HCT116 (cell line): ENCODE results near the gene TAAR5. TPM values are rescaled to one million over a fixed set of nuclear protein-coding genes. Genes with fewer than 3 reads are reported as not detected.

Source experiments
- ATAC-seq: fragments of 200-7000 bp; cut with Tn5 transposase; 2 replicates; pipeline ENCODE4 v1.9.1; 2020; ENCODE audit warnings: mild to moderate bottlenecking, moderate library complexity
- BruUV-seq: library from RNA; stranded (reverse); fragments of 400-500 nt; replicated peaks from 2 replicates; lab custom pipeline; 2021; lab: Mats Ljungman, UMichigan
- CTCF ChIA-PET: fragments of 300-600 bp; sonication (Branson Sonifier 250); formaldehyde crosslinking; loops from one replicate; lab custom pipeline; 2021; ENCODE audit warnings: antibody characterized with exemption; lab: Charles Lee
- POLR2A ChIA-PET: fragments of 300-600, 350-600 bp; sonication (Branson Sonifier 250); formaldehyde crosslinking; loops from one replicate; lab custom pipeline; 2021; ENCODE audit warnings: antibody characterized with exemption; lab: Charles Lee
- RAD21 ChIA-PET, 2 experiments: fragments of 300-600 bp; sonication (Branson Sonifier 250); formaldehyde crosslinking; loops; one replicate each; lab custom pipeline; 2023; ENCODE audit warnings: low total read pairs in 2 of 2; ENCODE audit not compliant: uncharacterized antibody in 2 of 2, unreplicated experiment in 2 of 2, low non-redundant PET in 1 of 2; lab: Charles Lee
- DNase-seq: peaks from one replicate; pipeline ENCODE4 v3.0.0-alpha.2; 2010; ENCODE audit warnings: low read depth, low spot score
- H2AFZ ChIP-seq: fragments of 200-600 bp; shearing (Covaris generic), sonication (generic); 2 replicates; pipeline ENCODE4 v1.6.1; 2017; ENCODE audit warnings: low read depth, mixed run types, mixed read lengths, antibody characterized with exemption, low read length; ENCODE audit not compliant: poor library complexity, severe bottlenecking
- H3K27ac ChIP-seq: 2 replicates; pipeline ENCODE4 v1.5.1; 2012; ENCODE audit warnings: low read depth, low read length
- H3K27me3 ChIP-seq: fragments of 200-600 bp; sonication (generic); 2 replicates; pipeline ENCODE4 v1.6.1; 2016; ENCODE audit warnings: mixed run types, low read length, mixed read lengths; ENCODE audit not compliant: insufficient read depth
- H3K36me3 ChIP-seq, 2 experiments: fragments of 200-500 bp in 1 of 2; fragments of 200-600 bp in 1 of 2; sonication (Bioruptor generic) in 1 of 2; sonication (generic) in 1 of 2; 2 replicates each; pipeline versions ENCODE4 v1.5.1 to v1.6.1; 2014 to 2016; ENCODE audit warnings: low read length in 2 of 2, inconsistent platforms in 1 of 2, mixed read lengths in 1 of 2, mixed run types in 1 of 2; ENCODE audit not compliant: insufficient read depth in 2 of 2, control insufficient read depth in 1 of 2
- H3K4me1 ChIP-seq, 2 experiments: fragments of 200-600 bp in 1 of 2; sonication (generic) in 1 of 2; 2 replicates each; pipeline versions ENCODE4 v1.5.1 to v1.6.1; 2012 to 2017; ENCODE audit warnings: low read length in 2 of 2, inconsistent platforms in 1 of 2, mild to moderate bottlenecking in 1 of 2, mixed read lengths in 1 of 2, mixed run types in 1 of 2, moderate library complexity in 1 of 2; ENCODE audit not compliant: insufficient read depth in 2 of 2, control insufficient read depth in 1 of 2
- H3K4me2 ChIP-seq: fragments of 200-600 bp; sonication (generic); 2 replicates; pipeline ENCODE4 v1.6.1; 2017; ENCODE audit warnings: mixed run types, low read length, mixed read lengths
- H3K4me3 ChIP-seq, 2 experiments: fragments of 200-600 bp in 1 of 2; sonication (generic) in 1 of 2; replicated peaks in 1 of 2; 2 replicates each; pipeline ENCODE4 v1.5.1; 2011 to 2016; ENCODE audit warnings: low read length in 2 of 2, control low read depth in 1 of 2, low read depth in 1 of 2, mild to moderate bottlenecking in 1 of 2, mixed read lengths in 1 of 2, mixed run types in 1 of 2
- H3K79me2 ChIP-seq: fragments of 200-600 bp; sonication (generic); 2 replicates; pipeline ENCODE4 v1.6.1; 2017; ENCODE audit warnings: mild to moderate bottlenecking, mixed run types, low read length, moderate library complexity, mixed read lengths; ENCODE audit not compliant: insufficient read depth
- H3K9ac ChIP-seq: fragments of 200-600 bp; sonication (generic); 2 replicates; pipeline ENCODE4 v1.6.1; 2016; ENCODE audit warnings: low read length, mixed read lengths
- H3K9me2 ChIP-seq: fragments of 200-600 bp; sonication (generic), shearing (Covaris generic); 2 replicates; pipeline ENCODE4 v1.6.1; 2017; ENCODE audit warnings: mixed run types, mild to moderate bottlenecking, moderate library complexity; ENCODE audit not compliant: insufficient read depth
- H3K9me3 ChIP-seq, 2 experiments: fragments of 200-500 bp in 1 of 2; fragments of 200-600 bp in 1 of 2; sonication (Bioruptor generic) in 1 of 2; sonication (generic) in 1 of 2; 2 replicates each; pipeline ENCODE4 v1.6.1; 2014 to 2017; ENCODE audit warnings: low read length in 2 of 2, mixed read lengths in 2 of 2, inconsistent platforms in 1 of 2, low read depth in 1 of 2, mild to moderate bottlenecking in 1 of 2, mixed run types in 1 of 2, moderate library complexity in 1 of 2; ENCODE audit not compliant: control insufficient read depth in 1 of 2, insufficient read depth in 1 of 2
- H4K20me1 ChIP-seq: fragments of 200-600 bp; sonication (generic), shearing (Covaris generic); 2 replicates; pipeline ENCODE4 v1.6.1; 2017; ENCODE audit warnings: mixed run types, mild to moderate bottlenecking, moderate library complexity; ENCODE audit not compliant: insufficient read depth
- CBX3 ChIP-seq: IDR thresholded peaks from 2 replicates; pipeline ENCODE4 v1.6.1; 2012; ENCODE audit warnings: low read depth
- CEBPB ChIP-seq: IDR thresholded peaks from 2 replicates; pipeline ENCODE4 v1.6.1; 2012; ENCODE audit warnings: low read depth
- EGR1 ChIP-seq: IDR thresholded peaks from 2 replicates; pipeline ENCODE4 v1.6.1; 2012; ENCODE audit warnings: low read depth
- ELF1 ChIP-seq: IDR thresholded peaks from 2 replicates; pipeline ENCODE4 v1.6.1; 2012; ENCODE audit warnings: low read depth, borderline replicate concordance
- EZH2phosphoT487 ChIP-seq: fragments of 200-600 bp; IDR thresholded peaks from 2 replicates; pipeline ENCODE4 v1.6.1; 2018; ENCODE audit warnings: antibody characterized with exemption, borderline replicate concordance
- POLR2A ChIP-seq: IDR thresholded peaks from 2 replicates; pipeline ENCODE4 v1.7.0; 2011; ENCODE audit warnings: borderline replicate concordance; ENCODE audit not compliant: insufficient read depth, insufficient read length; ENCODE audit errors: extremely low read depth
- POLR2AphosphoS5 ChIP-seq: IDR thresholded peaks from 2 replicates; pipeline ENCODE4 v1.6.1; 2011; ENCODE audit warnings: mild to moderate bottlenecking, low read depth, low read length, moderate library complexity
- RAD21 ChIP-seq: IDR thresholded peaks from 2 replicates; pipeline ENCODE4 v1.6.1; 2012; ENCODE audit warnings: low read depth, mild to moderate bottlenecking
- SRF ChIP-seq: IDR thresholded peaks from 2 replicates; pipeline ENCODE4 v1.6.1; 2012; ENCODE audit warnings: low read depth
- TCF7L2 ChIP-seq: IDR thresholded peaks from 2 replicates; pipeline ENCODE4 v1.7.0; 2011; ENCODE audit warnings: borderline replicate concordance, inconsistent platforms; ENCODE audit not compliant: insufficient read depth, insufficient read length; ENCODE audit errors: extremely low read depth
- ZFX ChIP-seq: fragments of 450-650 bp; IDR thresholded peaks from 2 replicates; pipeline ENCODE4 v1.6.1; 2017
- intact Hi-C: fragments of 100-400 bp; cut with micrococcal nuclease; formaldehyde crosslinking; loops from 2 replicates; pipeline ENCODE4 v1.10.0; 2022
- total RNA-seq: library from RNA; stranded (reverse); gene quantifications from one replicate; pipeline ENCODE4 v1.2.1, GENCODE V29; 2021; ENCODE audit not compliant: unreplicated experiment
- TF ChIP-seq, protein P1 (sequence below): IDR thresholded peaks from 2 replicates; pipeline ENCODE4 v1.6.1; 2011; ENCODE audit warnings: mild to moderate bottlenecking, low read length, moderate library complexity; ENCODE audit not compliant: insufficient replicate concordance; ENCODE audit errors: extremely low read depth
- TF ChIP-seq, protein P2 (sequence below): IDR thresholded peaks from 2 replicates; pipeline ENCODE4 v1.6.1; 2012; ENCODE audit warnings: low read depth

Gene TAAR5
- total RNA-seq, 1 experiment from 2014 or later = not detected

DNA sequence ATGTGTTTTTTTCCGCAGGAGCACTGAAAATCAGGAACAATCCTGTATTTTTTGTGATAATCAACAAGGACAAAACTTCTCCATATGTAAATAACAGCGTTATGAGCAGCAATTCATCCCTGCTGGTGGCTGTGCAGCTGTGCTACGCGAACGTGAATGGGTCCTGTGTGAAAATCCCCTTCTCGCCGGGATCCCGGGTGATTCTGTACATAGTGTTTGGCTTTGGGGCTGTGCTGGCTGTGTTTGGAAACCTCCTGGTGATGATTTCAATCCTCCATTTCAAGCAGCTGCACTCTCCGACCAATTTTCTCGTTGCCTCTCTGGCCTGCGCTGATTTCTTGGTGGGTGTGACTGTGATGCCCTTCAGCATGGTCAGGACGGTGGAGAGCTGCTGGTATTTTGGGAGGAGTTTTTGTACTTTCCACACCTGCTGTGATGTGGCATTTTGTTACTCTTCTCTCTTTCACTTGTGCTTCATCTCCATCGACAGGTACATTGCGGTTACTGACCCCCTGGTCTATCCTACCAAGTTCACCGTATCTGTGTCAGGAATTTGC lies 19.2 kb downstream of the TAAR5 start, which contains the start of gene TAAR6:
Gene TAAR6, plus strand, starts transcription at position 102 of the 557 bp plus-strand sequence. Its CDS starts 0 bp downstream, at position 102.
- Histone ChIP-seq H3K79me2 (no peaks in the 10 kb centered on the region), H3K9ac (no peak within 1 kb of the TSS), H3K36me3 (no peaks in the 10 kb centered on the region), H3K4me3 (no peak within 1 kb of the TSS), H4K20me1 (no peaks in the 10 kb centered on the region), H3K9me2 (no peaks in the 10 kb centered on the region), H3K9me3 (no peaks in the 10 kb centered on the region), H3K27me3 (no peaks in the 10 kb centered on the region), H2AFZ (no peak within 1 kb of the TSS), H3K4me1 (no peaks in the 10 kb centered on the region), H3K27ac (no peak within 1 kb of the TSS), H3K4me2 (no peak within 1 kb of the TSS)
- intact Hi-C loops = no loop called here
- RAD21 ChIA-PET = no interaction called here
- no TSS peak for BruUV-seq
- CTCF ChIA-PET = no interaction called here
- no peak for ATAC-seq
- POLR2A ChIA-PET = no interaction called here
- TF ChIP-seq CBX3 = no peak
- TF ChIP-seq, all 23 proteins: peak for 0
- no peak for DNase-seq

DNA sequence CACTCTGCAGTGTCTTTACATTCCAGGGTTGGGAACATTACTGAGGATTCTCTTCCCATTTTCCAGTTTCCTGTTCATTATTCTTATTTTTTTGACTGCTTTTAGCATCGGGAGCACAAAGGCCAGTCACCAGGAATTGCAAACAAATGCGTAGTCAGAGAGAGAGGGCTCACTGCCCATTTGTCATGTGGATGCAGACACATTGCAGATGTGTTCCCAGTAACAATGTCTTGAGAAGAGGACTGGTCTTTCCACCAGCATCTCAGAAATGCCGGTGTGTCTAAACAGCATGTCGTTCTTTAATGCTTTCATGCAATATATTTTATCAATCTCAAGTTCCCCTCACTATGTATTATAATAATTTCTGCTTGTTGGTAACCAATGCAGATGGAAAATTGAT lies 20.4 kb downstream of the TAAR5 start:
- H3K79me2 ChIP-seq = no peaks in the 10 kb centered on the region
- H3K4me1 ChIP-seq = no peaks in the 10 kb centered on the region
- no peaks in the 10 kb centered on the region for H3K9me3 ChIP-seq
- no peaks in the 10 kb centered on the region for H4K20me1 ChIP-seq
- ChIA-PET RAD21 (no interaction called here), CTCF (no interaction called here), POLR2A (no interaction called here)
- no peaks in the 10 kb centered on the region for H3K36me3 ChIP-seq
- no peak overlapping the region for H3K4me3 ChIP-seq
- H3K27ac ChIP-seq = no peak overlapping the region
- intact Hi-C loops = no loop called here
- no peak overlapping the region for H3K4me2 ChIP-seq
- ATAC-seq = no peak
- H3K9me2 ChIP-seq = no peaks in the 10 kb centered on the region
- H3K9ac ChIP-seq = no peak overlapping the region
- DNase-seq = no peak
- H3K27me3 ChIP-seq = no peaks in the 10 kb centered on the region
- H2AFZ ChIP-seq = no peak overlapping the region
- no TSS peak for BruUV-seq
- TF ChIP-seq EGR1 (no peak), RAD21 (no peak), POLR2A (no peak), POLR2AphosphoS5 (no peak), CEBPB (no peak), ZFX (no peak), EZH2phosphoT487 (no peak), TCF7L2 (no peak), SRF (no peak), ELF1 (no peak)
- TF ChIP-seq, protein P1, sequence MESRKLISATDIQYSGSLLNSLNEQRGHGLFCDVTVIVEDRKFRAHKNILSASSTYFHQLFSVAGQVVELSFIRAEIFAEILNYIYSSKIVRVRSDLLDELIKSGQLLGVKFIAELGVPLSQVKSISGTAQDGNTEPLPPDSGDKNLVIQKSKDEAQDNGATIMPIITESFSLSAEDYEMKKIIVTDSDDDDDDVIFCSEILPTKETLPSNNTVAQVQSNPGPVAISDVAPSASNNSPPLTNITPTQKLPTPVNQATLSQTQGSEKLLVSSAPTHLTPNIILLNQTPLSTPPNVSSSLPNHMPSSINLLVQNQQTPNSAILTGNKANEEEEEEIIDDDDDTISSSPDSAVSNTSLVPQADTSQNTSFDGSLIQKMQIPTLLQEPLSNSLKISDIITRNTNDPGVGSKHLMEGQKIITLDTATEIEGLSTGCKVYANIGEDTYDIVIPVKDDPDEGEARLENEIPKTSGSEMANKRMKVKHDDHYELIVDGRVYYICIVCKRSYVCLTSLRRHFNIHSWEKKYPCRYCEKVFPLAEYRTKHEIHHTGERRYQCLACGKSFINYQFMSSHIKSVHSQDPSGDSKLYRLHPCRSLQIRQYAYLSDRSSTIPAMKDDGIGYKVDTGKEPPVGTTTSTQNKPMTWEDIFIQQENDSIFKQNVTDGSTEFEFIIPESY = no peak
- TF ChIP-seq, protein P2, sequence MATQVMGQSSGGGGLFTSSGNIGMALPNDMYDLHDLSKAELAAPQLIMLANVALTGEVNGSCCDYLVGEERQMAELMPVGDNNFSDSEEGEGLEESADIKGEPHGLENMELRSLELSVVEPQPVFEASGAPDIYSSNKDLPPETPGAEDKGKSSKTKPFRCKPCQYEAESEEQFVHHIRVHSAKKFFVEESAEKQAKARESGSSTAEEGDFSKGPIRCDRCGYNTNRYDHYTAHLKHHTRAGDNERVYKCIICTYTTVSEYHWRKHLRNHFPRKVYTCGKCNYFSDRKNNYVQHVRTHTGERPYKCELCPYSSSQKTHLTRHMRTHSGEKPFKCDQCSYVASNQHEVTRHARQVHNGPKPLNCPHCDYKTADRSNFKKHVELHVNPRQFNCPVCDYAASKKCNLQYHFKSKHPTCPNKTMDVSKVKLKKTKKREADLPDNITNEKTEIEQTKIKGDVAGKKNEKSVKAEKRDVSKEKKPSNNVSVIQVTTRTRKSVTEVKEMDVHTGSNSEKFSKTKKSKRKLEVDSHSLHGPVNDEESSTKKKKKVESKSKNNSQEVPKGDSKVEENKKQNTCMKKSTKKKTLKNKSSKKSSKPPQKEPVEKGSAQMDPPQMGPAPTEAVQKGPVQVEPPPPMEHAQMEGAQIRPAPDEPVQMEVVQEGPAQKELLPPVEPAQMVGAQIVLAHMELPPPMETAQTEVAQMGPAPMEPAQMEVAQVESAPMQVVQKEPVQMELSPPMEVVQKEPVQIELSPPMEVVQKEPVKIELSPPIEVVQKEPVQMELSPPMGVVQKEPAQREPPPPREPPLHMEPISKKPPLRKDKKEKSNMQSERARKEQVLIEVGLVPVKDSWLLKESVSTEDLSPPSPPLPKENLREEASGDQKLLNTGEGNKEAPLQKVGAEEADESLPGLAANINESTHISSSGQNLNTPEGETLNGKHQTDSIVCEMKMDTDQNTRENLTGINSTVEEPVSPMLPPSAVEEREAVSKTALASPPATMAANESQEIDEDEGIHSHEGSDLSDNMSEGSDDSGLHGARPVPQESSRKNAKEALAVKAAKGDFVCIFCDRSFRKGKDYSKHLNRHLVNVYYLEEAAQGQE = no peak
